ENCODE results near the gene GLRB.
"Not testable (repeated sequence)": the region's sequence is repeated elsewhere in the genome, so short reads cannot be mapped to it uniquely, and the experiment has no call there.

Gene GLRB

DNA sequence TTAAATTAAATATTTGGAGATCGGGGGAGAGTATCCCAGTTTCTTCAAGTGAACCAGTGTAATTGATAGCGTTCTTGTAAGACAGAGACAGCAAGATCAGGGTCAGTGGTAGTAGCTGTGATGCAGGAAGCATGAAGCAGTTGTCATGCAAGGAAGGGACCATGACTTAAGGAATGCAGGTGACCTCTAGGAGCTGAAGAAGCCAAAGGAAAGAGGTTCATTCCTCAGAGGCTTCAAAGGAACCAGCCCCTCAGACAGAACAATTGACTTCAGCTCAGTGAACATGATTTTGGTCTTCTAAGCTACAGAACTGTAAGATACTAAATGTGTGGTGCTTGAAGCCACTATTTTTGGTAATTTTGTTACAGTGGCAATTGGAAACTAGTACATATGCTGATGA is 51.6 kb downstream of the GLRB start:
- no peak for DNase-seq (ENCODE audit: low read depth in 2 of 2)

- DNase-seq (ENCODE audit: low read depth in 2 of 2) = no peak
These were observed 52.4 kb downstream of the GLRB start for GRCh38 chr4:157128395-157128794.

DNA sequence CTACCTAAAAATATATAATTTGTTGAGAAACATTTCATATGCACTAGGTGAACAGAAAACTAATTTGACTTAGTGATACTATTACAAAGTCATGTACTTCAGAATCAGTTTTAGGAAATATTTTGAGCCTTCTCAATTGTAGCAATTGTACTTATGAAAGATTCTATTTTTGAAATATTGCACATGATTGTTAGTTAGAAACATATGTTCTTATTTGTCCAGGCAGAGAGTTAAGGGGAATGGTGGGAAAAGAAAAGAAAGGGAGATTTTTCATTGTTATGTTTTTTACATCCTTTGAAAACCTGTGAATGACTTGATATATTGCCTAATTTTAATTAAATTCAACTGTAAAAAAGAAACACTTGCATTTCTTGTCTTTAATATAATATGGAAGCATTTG is 66.0 kb downstream of the GLRB start:
- no peak for DNase-seq (ENCODE audit: low read depth in 2 of 2)

GRCh38 chr4:157143369-157143768 is 67.4 kb downstream of the GLRB start:
- DNase-seq (ENCODE audit: low read depth in 2 of 2) = no peak

DNA sequence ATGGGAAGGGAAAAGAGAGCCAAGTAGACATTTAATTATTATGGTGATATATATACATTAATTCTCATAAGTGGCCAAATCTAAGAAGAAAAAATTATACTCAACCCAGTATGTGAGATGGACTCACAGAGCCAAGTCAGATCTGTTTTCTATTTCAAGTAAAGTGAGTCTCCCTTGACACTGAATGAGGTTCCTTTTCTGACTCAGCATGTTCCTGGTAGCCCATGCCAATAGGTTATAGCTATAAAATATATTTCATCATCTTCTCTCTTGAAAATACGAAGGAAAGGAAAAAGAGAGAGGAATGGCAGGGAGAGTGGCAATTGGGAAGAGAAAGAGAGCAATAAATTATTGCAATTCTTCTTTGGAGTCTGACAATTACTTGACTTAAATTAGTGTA is 75.8 kb downstream of the GLRB start:
- no peak for DNase-seq (ENCODE audit: low read depth in 2 of 2)

DNA sequence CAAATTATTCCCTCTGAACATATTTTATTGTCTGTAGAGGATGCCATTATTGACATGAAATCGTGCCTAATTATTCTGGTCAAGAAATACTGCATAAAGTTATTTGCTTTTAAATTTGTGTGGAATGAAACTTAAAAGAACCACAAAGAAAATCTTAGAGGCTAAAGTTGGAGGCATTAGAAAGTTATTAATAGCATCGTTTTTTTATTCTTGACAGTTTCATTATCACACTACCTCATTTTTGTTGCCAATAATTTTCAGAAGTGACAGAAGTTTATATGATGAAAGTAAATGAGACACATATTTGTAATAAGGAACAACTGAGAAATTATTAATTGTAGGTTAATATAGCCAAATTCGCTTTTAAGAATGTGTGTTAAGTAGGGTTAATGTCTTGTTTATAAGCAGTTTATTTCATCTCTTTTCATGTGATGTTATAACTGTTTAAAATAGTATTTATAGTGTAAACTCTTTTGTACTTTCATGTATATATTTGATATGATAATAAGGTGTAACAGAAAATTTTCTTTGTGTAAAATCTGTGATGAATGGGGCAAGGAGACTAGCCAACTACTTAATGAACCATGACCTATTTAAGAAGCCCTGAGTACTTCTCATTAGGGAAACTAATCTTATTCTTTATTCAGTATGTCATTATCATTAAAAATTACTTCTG is 90.1 kb downstream of the GLRB start:
- no peak for DNase-seq (ENCODE audit: low read depth in 2 of 2)

GRCh38 chr4:157170321-157170720 is 94.4 kb downstream of the GLRB start:
- no peak for DNase-seq (ENCODE audit: low read depth in 2 of 2)

GRCh38 chr4:157172011-157172410 is 96.1 kb downstream of the GLRB start:
- no peak for DNase-seq (ENCODE audit: low read depth in 2 of 2)

- not testable (repeated sequence) for DNase-seq (ENCODE audit: low read depth in 2 of 2)
These were observed 104.3 kb downstream of the GLRB start for GRCh38 chr4:157180268-157180667.

GRCh38 chr4:157184300-157184699 is 108.3 kb downstream of the GLRB start:
- no peak for DNase-seq (ENCODE audit: low read depth in 2 of 2)

GRCh38 chr4:157185363-157185762 is 109.4 kb downstream of the GLRB start:
- no peak for DNase-seq (ENCODE audit: low read depth in 2 of 2)

DNA sequence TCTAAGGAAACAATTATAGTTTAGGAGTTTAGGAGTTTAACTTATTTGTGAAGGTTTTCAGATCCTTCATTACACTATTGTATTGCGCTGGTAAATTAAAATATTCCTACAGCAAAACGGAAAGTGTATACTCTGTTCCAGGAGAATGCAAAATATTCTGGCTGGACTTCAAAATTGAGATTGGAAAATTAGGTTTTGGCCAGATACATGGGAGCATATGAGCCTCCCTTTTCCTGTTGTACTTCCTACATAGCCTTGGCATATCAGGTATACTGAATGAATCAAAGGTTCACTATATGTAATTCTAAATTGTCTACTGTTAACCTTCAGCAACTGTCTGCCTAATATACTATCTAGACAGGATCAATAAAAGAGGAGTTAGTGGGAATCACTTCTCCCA is 119.4 kb downstream of the GLRB start:
- DNase-seq (ENCODE audit: low read depth in 2 of 2) = no peak

GRCh38 chr4:157196046-157196445 is 120.1 kb downstream of the GLRB start:
- DNase-seq (ENCODE audit: low read depth in 2 of 2) = no peak

DNA sequence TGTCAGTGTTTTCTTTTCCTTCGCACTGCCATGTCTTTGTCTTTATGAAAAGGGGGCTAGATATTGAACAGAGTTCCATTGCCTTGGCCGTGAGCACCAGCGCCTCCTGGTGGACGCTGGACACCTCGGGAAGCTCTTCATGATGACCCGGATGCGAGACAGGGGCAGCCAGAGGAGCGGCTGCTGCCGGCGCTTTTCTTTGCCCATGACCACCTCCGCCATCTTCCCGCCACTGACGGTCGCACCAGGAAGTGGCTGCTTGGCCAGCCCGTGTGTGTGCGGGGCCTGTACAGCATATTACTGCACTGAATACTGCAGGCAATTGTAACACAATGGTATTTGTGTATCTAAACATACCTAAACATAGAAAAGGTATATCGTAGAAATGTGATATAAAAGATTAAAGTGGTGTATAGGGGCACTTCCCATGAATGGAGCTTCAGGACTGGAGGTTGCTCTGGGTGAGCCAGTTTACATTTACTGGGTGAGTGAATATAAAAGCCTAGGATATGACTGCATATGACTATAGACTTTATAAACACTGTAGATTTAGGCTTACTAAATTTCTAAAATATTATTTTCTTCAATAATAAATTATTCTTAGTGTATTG is 128.8 kb downstream of the GLRB start:
- no peak for DNase-seq (ENCODE audit: low read depth in 2 of 2)

DNA sequence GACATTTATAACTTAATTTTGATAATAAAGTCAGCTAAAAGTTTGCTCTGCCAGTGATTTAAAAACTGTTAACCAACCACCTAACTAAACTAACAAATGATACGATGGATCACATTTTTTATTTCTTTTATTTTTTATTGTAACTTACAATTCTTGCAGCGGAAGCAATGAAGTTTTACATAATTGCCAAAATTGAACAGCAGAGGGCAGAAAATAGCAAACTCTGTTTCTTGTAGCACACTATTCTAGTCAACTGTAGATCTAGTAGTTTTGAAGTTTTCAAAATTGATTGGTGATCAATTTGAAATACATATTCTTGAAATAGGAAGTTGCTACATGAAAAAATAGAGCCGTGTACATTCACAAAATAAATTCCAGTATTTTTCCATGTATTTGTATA is 141.8 kb downstream of the GLRB start:
- no peak for DNase-seq (ENCODE audit: low read depth in 2 of 2)

DNA sequence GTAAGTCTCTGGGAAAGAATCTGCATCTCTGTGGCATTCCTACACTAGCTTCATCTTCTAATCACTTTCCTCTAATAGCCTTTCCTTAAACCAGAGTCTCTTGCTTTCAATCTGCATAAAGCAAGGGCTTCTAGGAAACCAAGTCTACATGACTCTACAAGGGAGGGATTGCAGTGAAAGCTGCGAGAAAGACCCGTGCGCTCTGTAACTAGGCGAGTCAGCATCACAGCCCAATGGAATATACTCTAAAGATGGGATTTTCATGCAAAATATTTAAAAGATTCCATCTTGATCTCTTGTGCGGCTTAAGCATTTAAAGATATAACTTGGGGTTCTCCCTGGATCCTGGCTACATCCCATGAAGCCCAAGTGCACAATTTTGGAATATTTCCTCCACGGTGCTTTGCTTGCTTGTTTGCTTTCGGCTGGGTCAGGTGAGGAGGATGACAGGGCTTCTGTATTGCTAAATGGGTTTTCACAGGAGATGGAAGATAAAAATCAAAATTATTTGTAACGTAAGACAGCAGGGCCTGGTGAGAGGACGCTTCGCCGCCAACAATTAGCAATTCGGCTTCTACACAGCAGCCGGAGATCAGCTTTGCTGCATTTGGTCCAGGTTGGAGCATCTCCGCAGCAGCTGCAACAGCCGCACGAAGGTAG is 143.9 kb downstream of the GLRB start:
- no peak for DNase-seq (ENCODE audit: low read depth in 2 of 2)

GRCh38 chr4:157220371-157220881 is 144.5 kb downstream of the GLRB start, which contains the start of gene GRIA2:
Gene GRIA2 (plus strand): TSS chr4:157220728. CDS start chr4:157221043, 315 bp downstream.
- peak; percentile 7 to 33 for DNase-seq (ENCODE audit: low read depth in 2 of 2)

- DNase-seq (ENCODE audit: low read depth in 2 of 2) = no peak
These were observed 145.5 kb downstream of the GLRB start for GRCh38 chr4:157221426-157221894.

All from stimulated activated CD4-positive, alpha-beta T cell treated with anti-CD3 and anti-CD28 coated beads, Interleukin-4, amount 100 ng/mL, for 48 hours (primary cell).